ENCODE data around the gene GSKIP. TPM values are rescaled to one million over a fixed set of nuclear protein-coding genes. Genes with fewer than 3 reads are reported as not detected.

The GSKIP gene
- total RNA-seq, 2 experiments from 2014 or later: 18.1 to 22.8 TPM

DNA sequence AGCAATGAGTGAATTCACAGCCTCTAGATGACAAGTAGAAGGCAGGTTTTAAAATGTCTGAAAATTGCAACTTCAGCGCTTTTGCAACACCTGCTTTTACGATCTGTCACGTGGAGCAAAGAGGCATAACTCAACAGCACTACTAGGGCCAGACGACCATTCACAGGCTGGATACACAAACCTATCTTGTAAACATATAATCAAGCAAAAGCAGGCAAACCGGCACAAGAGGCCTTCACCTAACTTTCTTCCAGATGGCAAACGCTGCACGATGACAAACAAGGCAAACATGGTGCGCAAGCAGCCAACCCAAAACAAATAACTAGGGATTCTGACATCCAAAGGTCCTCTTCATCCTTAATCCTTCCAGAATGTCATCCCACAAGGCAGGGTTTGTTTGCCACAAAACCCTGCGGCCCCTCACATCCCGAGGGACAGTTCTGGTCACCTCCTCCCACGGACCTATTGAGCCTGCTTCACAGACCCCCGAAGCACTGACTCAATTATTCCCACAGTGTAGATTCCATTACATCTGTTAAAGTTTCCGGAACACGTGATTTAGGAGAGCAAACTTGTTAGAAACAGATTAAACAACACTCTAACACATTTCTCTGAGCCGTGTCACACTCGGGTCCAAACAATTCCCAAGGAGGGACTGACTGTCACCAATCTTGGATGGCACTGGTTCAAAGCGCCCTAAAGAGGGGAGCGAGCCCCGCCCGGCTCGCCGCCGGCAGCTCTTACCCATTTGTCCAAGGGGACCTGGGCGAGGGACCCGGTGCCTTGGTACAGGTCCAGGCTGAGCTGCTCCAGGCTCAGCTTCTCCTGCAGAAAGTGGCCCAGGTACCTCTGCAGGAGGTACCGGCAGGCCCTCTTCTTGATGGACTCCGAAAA lies 1.0 kb upstream of the GSKIP start:
- H3K4me3 Mint-ChIP-seq: peak overlapping the region; percentile 94
- peak overlapping the region; percentile 96 for H3K27ac Mint-ChIP-seq
- peaks cover 6% of the 10 kb centered on the region for H3K36me3 Mint-ChIP-seq
- peaks cover 43% of the 10 kb centered on the region for H3K4me1 Mint-ChIP-seq
- no peaks in the 10 kb centered on the region for H3K27me3 Mint-ChIP-seq
- H3K9me3 Mint-ChIP-seq: no peaks in the 10 kb centered on the region
- DNase-seq: peak; percentile 41

DNA sequence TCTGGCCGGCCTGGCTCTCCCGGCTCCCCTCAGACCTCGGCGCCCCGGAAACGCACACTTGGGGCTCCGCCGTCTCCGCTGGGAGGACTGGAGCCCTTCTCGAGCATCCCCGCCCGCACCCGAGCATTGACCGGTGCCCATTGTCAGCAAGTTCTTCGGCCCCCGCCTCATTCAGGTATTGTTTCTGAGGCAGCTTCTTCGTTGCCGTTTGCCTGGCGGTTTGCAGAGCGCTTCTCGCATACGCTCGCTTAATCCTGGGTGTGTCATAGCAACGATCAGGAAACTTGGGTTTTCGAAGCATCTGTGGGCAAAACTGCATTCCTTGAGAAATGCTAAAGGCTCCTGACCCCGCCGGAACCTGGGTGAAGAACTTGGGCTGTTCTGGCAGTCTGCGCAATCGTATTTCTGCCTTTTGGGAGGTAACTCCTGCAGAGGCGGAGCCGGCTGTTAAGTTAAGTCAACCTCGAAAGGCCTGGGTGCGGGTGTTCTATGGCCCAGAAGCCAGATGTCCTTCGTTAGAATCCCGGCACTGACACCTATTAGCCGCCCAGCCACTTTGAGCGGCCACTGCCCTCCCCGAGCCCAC lies 518 bp downstream of the GSKIP start:
- DNase-seq: peak; percentile 11
- Mint-ChIP-seq H3K4me1 (peaks cover 46% of the 10 kb centered on the region), H3K4me3 (peak overlapping the region; percentile 94), H3K27me3 (no peaks in the 10 kb centered on the region), H3K27ac (peak overlapping the region; percentile 58), H3K9me3 (peaks cover 2% of the 10 kb centered on the region), H3K36me3 (peaks cover 11% of the 10 kb centered on the region)

- H3K4me3 Mint-ChIP-seq: peak overlapping the region; percentile 94
- H3K27me3 Mint-ChIP-seq: no peaks in the 10 kb centered on the region
- peaks cover 15% of the 10 kb centered on the region for H3K36me3 Mint-ChIP-seq
- peaks cover 38% of the 10 kb centered on the region for H3K4me1 Mint-ChIP-seq
- no peak overlapping the region for H3K27ac Mint-ChIP-seq
- DNase-seq: no peak
- peaks cover 2% of the 10 kb centered on the region for H3K9me3 Mint-ChIP-seq
Measured at GRCh38 chr14:96364962-96365361, 1.6 kb downstream of the GSKIP start.

GRCh38 chr14:96368534-96368933 lies 5.2 kb downstream of the GSKIP start:
- Mint-ChIP-seq H3K27ac (no peak overlapping the region), H3K4me3 (no peak overlapping the region), H3K4me1 (peaks cover 25% of the 10 kb centered on the region), H3K36me3 (peaks cover 18% of the 10 kb centered on the region), H3K9me3 (peaks cover 2% of the 10 kb centered on the region), H3K27me3 (no peaks in the 10 kb centered on the region)
- DNase-seq: no peak

- H3K4me3 Mint-ChIP-seq: no peak overlapping the region
- H3K27ac Mint-ChIP-seq: no peak overlapping the region
- H3K36me3 Mint-ChIP-seq: peaks cover 22% of the 10 kb centered on the region
- H3K9me3 Mint-ChIP-seq: peaks cover 2% of the 10 kb centered on the region
- DNase-seq: no peak
- H3K4me1 Mint-ChIP-seq: peaks cover 12% of the 10 kb centered on the region
- H3K27me3 Mint-ChIP-seq: no peaks in the 10 kb centered on the region
Measured at GRCh38 chr14:96370528-96370927, 7.2 kb downstream of the GSKIP start.

DNA sequence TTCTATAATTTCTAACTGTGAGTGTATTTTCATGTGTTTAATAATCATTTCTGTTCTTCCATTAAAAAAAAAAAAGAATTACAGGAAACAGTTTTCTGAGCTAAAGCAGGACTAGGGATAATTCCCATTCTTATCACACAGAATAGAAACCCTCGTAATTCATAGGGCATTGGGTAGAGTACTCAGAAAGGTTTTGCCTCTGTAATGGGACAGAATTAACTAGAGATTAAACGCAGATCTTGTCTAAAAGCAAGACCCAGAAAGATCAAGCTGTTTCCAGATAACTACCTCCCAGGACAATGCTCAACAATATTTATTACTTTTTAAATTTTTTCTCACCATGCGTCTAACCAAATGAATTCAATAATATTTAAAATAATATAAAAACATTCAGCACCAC lies 10.2 kb downstream of the GSKIP start:
- no peak overlapping the region for H3K27ac Mint-ChIP-seq
- DNase-seq: no peak
- no peak overlapping the region for H3K4me3 Mint-ChIP-seq
- H3K36me3 Mint-ChIP-seq: peaks cover 22% of the 10 kb centered on the region
- H3K27me3 Mint-ChIP-seq: no peaks in the 10 kb centered on the region
- peaks cover 2% of the 10 kb centered on the region for H3K9me3 Mint-ChIP-seq
- peaks cover 6% of the 10 kb centered on the region for H3K4me1 Mint-ChIP-seq

GRCh38 chr14:96376093-96376492 lies 12.8 kb downstream of the GSKIP start:
- peaks cover 6% of the 10 kb centered on the region for H3K4me1 Mint-ChIP-seq
- no peaks in the 10 kb centered on the region for H3K9me3 Mint-ChIP-seq
- H3K27ac Mint-ChIP-seq: no peak overlapping the region
- no peak for DNase-seq
- peaks cover 13% of the 10 kb centered on the region for H3K36me3 Mint-ChIP-seq
- no peak overlapping the region for H3K4me3 Mint-ChIP-seq
- no peaks in the 10 kb centered on the region for H3K27me3 Mint-ChIP-seq

- no peaks in the 10 kb centered on the region for H3K9me3 Mint-ChIP-seq
- DNase-seq: no peak
- H3K27me3 Mint-ChIP-seq: no peaks in the 10 kb centered on the region
Measured at GRCh38 chr14:96380735-96381134, 17.4 kb downstream of the GSKIP start.

DNA sequence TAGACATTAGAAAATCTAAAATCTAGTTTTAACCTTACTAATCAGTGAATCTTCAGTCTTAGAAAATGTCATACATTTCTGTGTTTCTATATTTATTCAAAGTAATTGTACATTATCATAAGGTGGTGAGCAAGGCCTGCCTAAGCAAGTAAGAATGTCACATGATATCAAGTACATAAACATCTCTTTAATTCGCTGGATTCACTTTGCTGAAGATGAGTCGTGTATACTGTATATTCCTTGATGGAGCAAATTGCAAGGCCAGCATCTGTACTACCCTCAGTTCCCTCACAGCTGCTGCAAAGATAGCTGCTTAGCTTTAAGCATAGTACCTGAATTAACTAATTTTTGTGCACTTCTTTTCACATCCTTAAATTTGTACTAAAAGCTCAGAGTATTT lies 20.1 kb downstream of the GSKIP start:
- Mint-ChIP-seq H3K36me3 (peaks cover 3% of the 10 kb centered on the region), H3K9me3 (no peaks in the 10 kb centered on the region), H3K4me3 (no peak overlapping the region), H3K4me1 (peaks cover 6% of the 10 kb centered on the region), H3K27me3 (no peaks in the 10 kb centered on the region), H3K27ac (no peak overlapping the region)
- DNase-seq: no peak

More at GRCh38 chr14:96380735-96381134, 17.4 kb downstream of the GSKIP start:
- H3K4me3 Mint-ChIP-seq: no peak overlapping the region
- H3K27ac Mint-ChIP-seq: no peak overlapping the region
- H3K4me1 Mint-ChIP-seq: peaks cover 6% of the 10 kb centered on the region
- peaks cover 5% of the 10 kb centered on the region for H3K36me3 Mint-ChIP-seq

- peaks cover 6% of the 10 kb centered on the region for H3K4me1 Mint-ChIP-seq
- no peak overlapping the region for H3K4me3 Mint-ChIP-seq
- no peaks in the 10 kb centered on the region for H3K9me3 Mint-ChIP-seq
- no peaks in the 10 kb centered on the region for H3K27me3 Mint-ChIP-seq
- no peak for DNase-seq
- peaks cover 3% of the 10 kb centered on the region for H3K36me3 Mint-ChIP-seq
- H3K27ac Mint-ChIP-seq: no peak overlapping the region
Measured at GRCh38 chr14:96384053-96384452, 20.7 kb downstream of the GSKIP start.

DNA sequence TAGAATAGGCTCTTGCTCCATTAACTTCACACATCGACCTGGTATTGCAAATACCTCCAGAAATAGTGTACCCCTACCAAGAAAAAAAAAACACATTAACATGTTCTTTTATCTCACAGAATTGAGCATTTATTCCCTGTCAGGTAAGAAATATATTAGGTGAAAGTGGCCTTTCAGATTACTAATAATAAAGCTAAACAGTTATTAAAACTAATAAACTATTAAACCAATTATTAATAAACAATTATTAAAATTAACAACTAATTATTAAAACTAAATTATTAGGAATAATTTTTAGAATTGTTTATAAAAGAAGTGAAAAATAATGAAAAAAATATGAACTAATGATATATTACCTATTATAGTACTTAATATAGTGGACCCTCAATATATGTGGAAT lies 21.4 kb downstream of the GSKIP start:
- Mint-ChIP-seq H3K4me1 (peaks cover 6% of the 10 kb centered on the region), H3K27ac (no peak overlapping the region), H3K27me3 (peaks cover 2% of the 10 kb centered on the region), H3K9me3 (no peaks in the 10 kb centered on the region), H3K4me3 (no peak overlapping the region), H3K36me3 (peaks cover 3% of the 10 kb centered on the region)
- no peak for DNase-seq

- Mint-ChIP-seq H3K27ac (no peak overlapping the region), H3K27me3 (peaks cover 9% of the 10 kb centered on the region), H3K4me3 (no peak overlapping the region), H3K36me3 (peaks cover 3% of the 10 kb centered on the region), H3K9me3 (no peaks in the 10 kb centered on the region), H3K4me1 (peaks cover 5% of the 10 kb centered on the region)
- no peak for DNase-seq
Measured at GRCh38 chr14:96385385-96385784, 22.1 kb downstream of the GSKIP start.

DNA sequence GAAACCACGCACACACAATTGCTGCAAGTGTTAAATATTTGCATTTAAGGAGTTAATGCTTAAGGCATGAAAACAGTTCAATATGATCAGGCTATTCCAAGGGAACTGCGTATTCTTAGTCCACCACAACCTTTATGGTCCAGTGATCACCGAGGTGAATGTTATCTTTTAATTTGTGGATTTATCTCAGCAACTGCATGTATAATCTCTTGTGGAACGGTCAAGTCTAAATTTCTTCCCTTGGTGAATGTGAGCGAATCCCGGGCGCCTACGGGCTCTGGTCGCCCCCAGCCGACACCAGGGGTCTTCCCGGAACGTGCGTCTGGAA lies 27.6 kb downstream of the GSKIP start:
- H3K9me3 Mint-ChIP-seq: no peaks in the 10 kb centered on the region
- no peaks in the 10 kb centered on the region for H3K36me3 Mint-ChIP-seq
- H3K4me1 Mint-ChIP-seq: peaks cover 6% of the 10 kb centered on the region
- H3K27ac Mint-ChIP-seq: peak overlapping the region; percentile 86
- DNase-seq: no peak
- peaks cover 9% of the 10 kb centered on the region for H3K27me3 Mint-ChIP-seq
- H3K4me3 Mint-ChIP-seq: peak overlapping the region; percentile 86

GRCh38 chr14:96391293-96392118 lies 28.2 kb downstream of the GSKIP start:
- peak overlapping the region; percentile 86 for H3K27ac Mint-ChIP-seq
- peak; percentile 100 for DNase-seq
- no peaks in the 10 kb centered on the region for H3K9me3 Mint-ChIP-seq
- H3K27me3 Mint-ChIP-seq: peaks cover 9% of the 10 kb centered on the region
- no peaks in the 10 kb centered on the region for H3K36me3 Mint-ChIP-seq
- peak overlapping the region; percentile 86 for H3K4me3 Mint-ChIP-seq
- H3K4me1 Mint-ChIP-seq: peaks cover 6% of the 10 kb centered on the region

DNA sequence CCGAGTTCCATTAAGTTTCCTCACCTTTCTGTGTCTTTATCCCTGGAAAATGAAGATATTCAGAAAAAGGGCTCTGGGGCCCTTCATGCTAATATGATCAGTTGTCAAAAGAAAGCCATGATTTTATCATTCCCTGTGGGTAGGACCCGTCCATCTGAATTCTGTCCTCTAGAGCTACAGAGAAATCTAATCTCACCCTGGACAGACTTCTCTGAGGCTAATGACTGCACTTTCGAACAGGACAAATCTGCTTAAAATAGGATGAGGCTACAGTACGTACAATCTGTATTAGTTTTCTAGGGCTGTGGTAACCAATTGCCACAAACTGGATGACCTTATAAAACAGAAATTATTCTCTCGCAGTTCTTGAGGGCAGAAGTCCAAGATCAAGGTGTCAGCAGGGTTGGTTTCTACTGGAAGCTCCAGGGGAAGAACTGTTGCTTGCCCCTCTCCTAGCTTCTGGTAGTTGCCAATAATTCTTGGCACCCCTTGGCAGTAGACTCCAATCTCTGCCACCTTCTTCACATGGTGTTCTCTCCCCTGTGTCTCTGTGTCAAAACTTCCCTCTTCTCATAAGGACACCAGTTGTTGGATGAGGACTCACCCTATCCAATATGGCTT lies 29.9 kb downstream of the GSKIP start:
- no peaks in the 10 kb centered on the region for H3K9me3 Mint-ChIP-seq
- peaks cover 9% of the 10 kb centered on the region for H3K27me3 Mint-ChIP-seq
- peaks cover 6% of the 10 kb centered on the region for H3K4me1 Mint-ChIP-seq
- H3K4me3 Mint-ChIP-seq: peak overlapping the region; percentile 76
- H3K27ac Mint-ChIP-seq: no peak overlapping the region
- DNase-seq: no peak
- H3K36me3 Mint-ChIP-seq: no peaks in the 10 kb centered on the region
